K562 (cell line): ENCODE data around the gene PRKAG2. TPM values are rescaled to one million over a fixed set of nuclear protein-coding genes. Genes with fewer than 3 reads are reported as not detected.

Experiments used
- CREB1 ChIP-seq, 2 experiments: sonication (generic) in 1 of 2; formaldehyde crosslinking in 1 of 2; IDR thresholded peaks; 2 replicates each; pipeline versions ENCODE4 v1.6.1 to v1.8.0; 2012 to 2022; ENCODE audit warnings: inconsistent platforms in 1 of 2, mild to moderate bottlenecking in 1 of 2, missing genetic modification reagents in 1 of 2, moderate library complexity in 1 of 2
- ZNF175 ChIP-seq: fragments of 200-800 bp; sonication (Bioruptor generic); IDR thresholded peaks from 2 replicates; pipeline ENCODE4 v1.6.1; 2016; ENCODE audit warnings: low read depth, mild to moderate bottlenecking, missing genetic modification characterization, missing compliant biosample characterization
- polyA plus RNA-seq, 8 experiments: library from polyadenylated mRNA; depleted of rRNA in 4 of 8; stranded (reverse) in 5 of 8; unstranded in 3 of 8; fragments of >200 nt; fragmentation: Nextera tagmentation in 2 of 8; fragmentation: Illumina TruSeq in 1 of 8; extraction: Ambion mirVana in 2 of 8; extraction: Trizol in 1 of 8; gene quantifications; 2 replicates each; pipeline versions ENCODE4 v1.2.1 to v1.2.3, GENCODE V29; 2011 to 2014; ENCODE audit warnings: inconsistent platforms in 1 of 8, missing spikeins in 1 of 8
- total RNA-seq, 7 experiments: library from RNA; depleted of rRNA in 6 of 7; stranded (reverse); fragments of >200 nt in 6 of 7; fragmentation: Illumina TruSeq in 2 of 7; extraction: Trizol in 2 of 7; gene quantifications; 2 replicates each; pipeline versions ENCODE4 v1.2.1 to v1.2.3, GENCODE V29; 2011 to 2021; ENCODE audit warnings: low replicate concordance in 1 of 7
- TF ChIP-seq, protein P1 (sequence below): fragments of 250-450 bp; sonication (Bioruptor Pico); IDR thresholded peaks from 2 replicates; pipeline ENCODE4 v1.5.0; 2021; ENCODE audit warnings: mild to moderate bottlenecking, moderate library complexity

The PRKAG2 gene
- total and polyA plus RNA-seq, 9 of the 15 experiments (the other 6 are each of a cell fraction or from before 2014, with no cell fraction given), result 0.99 to 5.6 (median 3.3) TPM

DNA sequence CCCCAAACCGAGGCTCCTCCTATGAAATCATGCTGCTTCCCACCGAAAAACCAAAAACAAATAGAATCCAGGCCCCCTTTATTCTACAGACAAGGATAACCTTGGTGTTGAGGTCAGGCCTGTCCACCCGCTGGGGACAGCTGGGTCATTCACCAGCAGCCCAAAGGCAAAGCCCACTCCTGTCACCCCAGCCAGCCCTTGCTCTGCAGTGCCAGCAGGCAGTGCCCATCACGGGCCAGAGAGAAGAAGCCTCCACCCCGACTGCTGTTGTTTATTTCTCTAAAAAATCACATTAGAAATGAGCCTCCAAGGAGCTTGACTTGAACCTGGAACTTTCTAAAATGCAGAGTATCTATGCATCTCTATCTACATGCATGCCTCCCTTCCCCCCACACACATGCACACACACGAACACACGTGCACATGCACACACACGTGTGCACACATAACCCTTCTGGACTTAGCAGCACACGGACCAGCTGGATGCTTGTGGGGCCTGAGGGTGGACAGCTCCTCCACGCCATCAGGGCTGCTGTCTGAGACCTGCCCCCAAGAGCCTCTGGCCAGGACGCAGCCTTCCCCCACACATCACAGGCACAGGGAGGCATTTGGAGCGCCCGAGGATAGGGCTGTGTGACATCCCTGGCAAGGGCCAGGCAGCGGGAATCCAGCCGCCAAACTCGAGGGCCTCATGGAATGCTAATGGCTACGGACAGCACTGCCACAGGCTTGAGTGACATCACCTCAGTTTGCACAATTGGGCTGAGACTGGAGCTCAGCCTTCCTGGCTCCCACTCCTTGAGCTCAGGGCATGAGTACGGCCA, 22.8 kb downstream of the PRKAG2 start (continued):
- TF ChIP-seq, protein P1, sequence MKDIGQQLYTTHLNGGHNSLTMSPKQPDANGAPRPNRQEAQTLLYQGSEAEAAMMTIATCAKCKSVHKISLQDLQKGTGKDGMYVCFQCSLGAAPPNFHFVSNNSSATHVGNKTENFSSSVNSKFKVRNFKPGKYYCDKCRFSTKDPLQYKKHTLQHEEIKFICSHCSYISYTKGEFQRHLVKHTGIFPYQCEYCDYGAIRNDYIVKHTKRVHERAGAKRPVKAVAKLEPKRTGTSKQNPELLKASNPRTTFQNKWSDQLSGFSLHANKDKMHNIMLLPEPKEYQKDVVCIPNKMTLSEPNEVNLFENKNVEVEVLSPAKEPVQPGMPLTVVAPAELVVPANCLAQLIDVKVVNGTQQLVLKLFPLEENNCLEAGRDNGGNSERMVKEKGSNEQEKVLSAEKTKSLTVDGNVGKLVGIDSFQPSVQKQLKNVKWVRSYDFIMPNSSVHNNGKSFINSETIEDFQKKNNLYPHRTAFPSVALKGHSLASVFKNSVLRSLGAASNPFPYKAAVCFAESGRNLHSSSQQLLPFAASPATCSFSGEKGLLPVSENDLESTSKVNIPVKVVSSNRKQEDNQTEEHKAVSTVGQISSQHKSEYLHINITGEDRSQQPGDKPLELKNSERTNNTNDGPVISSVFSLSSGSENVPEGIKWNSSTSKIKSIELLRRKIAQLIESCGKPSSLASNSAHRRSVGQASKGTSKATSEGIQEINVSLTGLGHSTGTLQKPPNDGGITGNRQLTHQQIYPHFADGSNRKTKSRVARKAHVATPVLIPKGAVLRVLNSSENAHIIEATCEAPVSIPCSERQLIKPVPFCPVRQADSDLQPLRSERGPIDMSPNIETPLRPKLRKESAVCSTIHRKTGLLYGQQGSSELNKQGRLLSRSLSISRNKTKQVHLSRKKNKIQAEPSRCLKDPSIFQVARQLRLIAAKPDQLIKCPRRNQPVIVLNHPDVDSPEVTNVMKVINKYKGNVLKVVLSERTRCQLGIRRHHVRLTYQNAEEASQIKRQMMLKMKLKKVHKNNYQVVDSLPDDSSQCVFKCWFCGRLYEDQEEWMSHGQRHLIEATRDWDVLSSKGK, result no peak
- TF ChIP-seq CREB1 (IDR thresholded peaks at IDR 0.05) (no peak), CREB1 (CRISPR knock-in tag; IDR thresholded peaks at IDR 0.05) (no peak), ZNF175 (no peak)
